HG03108 (cell line): ENCODE data around the gene ARNT2.

Source experiments
- ATAC-seq: cut with Tn5 transposase; IDR thresholded peaks from one replicate; pipeline ENCODE4 v1.9.1; 2021; ENCODE audit warnings: moderate library complexity; ENCODE audit not compliant: unreplicated experiment

The ARNT2 gene

DNA sequence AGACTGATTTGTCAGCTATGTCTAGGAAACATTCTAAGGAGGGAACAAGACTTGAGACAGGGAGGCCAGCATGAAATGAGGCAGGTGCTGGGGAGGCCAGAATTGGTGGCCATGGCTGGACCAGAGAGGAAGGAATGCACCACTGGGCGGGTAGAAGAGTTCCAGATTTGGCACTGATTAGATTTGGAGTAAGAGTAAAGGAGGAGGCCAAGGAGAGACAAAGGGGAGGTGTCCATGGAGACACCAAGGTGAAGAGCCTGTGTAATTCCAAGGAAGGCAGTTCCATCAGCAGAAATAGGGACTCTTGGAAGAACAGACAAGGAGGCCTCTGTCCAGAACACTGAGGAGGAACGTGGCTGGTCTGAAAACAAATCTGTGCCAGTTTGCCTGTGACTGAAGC is 1.8 kb downstream of the ARNT2 start:
- no peak for ATAC-seq

DNA sequence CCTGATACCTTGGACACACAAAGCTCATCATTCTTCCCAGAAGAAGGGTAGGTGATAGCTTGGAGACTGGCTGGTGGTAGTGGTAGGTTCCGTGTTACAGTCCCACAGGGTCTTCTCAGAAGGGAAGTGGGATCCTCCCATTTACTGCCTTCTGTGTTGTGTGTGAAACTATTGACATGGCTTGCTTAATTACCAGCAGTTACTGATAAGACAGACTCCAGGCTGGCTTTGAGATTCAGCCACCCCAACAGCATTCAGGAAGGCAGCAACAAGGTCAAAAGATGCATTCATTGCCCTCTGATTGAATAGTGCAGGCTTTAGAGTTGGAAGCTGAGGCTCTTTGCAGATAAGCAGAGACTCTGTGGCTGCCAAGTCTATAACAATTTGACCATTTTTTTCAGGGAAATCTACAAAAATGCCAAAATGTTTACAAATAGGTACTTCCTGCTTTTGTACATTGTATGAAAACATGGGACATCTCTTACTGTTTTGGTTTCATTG is 7.7 kb downstream of the ARNT2 start:
- no peak for ATAC-seq

DNA sequence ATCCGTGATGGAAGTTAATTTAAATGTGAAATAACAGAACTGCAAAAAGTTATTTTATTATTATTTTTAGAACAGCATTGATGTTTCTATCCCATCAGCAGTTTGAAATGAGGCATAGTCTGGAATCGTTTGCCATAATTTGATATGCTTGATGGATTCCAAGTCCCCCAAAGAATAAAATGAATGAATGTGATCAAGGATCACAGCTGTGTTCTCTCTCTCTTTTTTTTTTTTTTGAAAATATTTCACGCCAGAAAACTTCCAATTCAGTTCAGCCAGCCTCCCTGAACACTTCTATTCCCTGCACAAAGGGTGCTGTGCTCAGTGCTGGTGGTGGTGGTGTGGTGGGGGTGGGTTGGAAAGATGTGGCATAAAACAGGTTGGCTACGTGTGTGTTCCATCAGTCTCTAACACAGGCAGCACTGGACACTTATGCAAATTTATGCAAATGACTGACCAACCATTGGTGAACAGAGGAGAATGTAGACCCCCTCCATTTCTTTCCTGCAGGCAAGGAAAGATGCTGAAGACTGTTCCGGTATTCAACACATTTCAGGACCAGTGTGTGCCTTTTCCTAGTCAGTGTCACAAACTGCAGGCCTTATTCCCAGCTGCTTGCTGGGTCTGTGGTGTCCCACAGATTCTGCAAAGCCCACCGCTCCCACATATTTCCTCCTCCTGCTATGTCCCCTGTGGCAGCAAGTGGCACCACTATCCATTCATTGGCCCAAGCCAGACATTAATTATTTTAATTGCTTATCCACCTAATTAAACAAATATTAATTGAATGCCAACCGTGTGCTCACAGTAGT is 10.6 kb downstream of the ARNT2 start:
- no peak for ATAC-seq

DNA sequence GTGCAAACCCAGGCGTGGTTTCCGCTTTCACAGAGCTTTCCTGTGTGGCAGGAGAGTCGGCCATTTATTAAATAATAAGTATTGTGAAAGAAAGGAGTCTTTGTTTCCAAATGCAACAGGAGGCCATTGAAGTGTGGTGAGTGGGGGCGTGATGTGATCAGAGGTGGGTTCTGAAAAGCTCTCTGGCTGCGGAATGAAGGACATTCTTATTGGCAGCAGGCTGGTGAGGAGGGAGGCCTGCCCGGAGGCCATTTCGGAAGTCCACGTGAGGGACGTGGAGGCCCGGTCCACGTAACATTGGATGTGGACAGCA is 11.1 kb downstream of the ARNT2 start:
- no peak for ATAC-seq

DNA sequence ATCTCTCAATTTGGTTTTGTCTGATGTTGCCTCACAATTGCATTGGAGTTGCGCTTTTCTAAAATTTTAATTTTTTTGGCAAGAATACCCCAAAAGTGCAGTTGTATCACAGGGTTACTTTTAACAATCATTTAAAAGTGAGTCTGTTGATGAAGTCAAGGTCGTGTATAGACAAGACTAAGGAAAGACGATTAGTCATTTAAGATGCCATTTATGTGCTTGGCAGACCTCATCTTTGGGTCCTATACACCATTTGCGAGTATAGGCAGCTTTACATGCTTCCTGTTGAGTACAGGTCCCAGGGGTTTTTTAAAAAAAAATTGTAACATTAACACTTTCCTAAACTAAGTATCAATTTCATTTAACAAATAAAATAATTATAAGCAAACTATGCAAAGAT is 12.5 kb downstream of the ARNT2 start:
- ATAC-seq, result no peak

DNA sequence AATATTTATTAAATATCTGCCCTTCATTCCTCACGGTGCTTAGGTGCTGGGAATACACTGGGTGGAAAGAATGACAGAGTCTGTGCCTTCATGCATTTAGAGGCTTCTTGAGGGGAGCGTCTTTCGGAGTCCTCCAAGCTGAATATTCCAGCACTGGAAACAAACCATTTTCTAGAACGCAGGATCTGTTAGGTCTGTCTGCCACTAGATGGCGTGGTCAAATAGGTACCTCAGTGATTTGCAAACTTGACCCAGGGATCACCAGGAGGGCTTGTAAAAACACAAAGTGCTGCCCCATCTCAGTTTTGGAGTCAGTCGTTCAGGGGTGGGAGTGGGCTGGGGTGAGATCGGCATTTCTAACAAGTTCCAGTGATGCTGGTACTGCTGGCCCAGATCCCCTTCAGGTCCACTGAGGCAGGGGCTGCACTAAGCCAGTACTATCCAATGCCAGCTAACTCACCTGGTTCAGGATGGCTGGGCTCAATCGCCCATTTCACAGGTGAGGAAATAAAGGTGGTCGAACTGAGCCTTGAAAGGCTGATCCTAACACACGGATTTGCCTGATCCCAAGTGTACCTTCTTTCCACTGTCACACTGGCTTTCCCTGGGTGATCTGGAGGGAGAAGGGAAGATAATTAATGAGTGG is 14.8 kb downstream of the ARNT2 start:
- no peak for ATAC-seq

DNA sequence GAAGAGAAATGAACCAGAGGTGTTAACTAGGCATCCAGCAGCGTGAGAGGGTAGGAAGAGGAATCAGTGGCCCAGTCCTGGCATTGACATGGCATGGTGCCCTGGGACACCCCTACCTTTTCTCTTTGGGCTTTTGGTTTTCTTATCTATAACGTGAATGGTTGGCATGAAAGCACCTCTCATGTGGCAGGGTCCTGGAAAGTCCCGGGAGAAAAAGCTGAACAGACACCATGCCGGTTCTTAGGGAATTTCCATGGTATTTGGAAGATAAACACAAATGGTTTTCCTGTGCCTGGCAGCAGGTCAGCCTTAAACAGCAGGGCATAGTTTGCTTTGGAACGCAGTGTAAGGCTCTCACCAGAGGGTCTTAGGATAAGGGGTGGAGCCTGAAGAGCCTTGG is 15.4 kb downstream of the ARNT2 start:
- ATAC-seq, result no peak

DNA sequence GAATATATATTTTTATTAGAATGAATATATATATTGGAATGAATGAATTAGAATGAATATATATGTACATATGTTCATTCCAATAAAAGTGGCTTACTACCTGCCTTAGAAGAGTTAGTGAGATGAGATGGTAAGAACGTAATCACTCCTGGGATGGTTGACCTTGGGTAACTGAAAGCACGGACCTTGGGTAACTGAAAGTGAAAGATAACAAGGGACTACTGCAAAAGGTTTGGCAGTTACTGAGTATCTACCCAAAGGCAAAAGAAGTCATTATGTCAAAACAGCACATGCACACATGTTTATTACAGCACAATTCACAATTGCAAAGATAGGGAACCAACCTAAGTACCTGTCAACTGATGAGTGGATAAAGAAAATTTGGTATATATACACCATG is 16.5 kb downstream of the ARNT2 start:
- no peak for ATAC-seq

DNA sequence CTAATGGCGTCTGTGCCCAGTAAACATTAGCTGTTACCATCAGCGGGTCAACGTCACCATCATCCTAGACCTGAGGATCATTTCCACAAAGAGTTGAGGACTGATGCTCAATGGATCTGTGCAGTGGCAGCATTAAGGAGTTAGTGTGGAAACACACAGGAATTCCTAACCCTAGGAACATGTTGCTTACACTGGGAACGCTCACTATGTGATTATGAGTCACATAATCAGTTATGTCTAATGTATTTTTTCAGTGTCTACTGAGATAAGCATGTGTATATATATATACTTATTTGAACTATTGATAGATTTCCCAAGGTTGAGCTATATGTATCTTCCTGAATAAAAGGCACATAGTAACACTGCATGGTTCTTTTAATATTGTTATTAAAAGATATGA is 19.0 kb downstream of the ARNT2 start:
- no peak for ATAC-seq

DNA sequence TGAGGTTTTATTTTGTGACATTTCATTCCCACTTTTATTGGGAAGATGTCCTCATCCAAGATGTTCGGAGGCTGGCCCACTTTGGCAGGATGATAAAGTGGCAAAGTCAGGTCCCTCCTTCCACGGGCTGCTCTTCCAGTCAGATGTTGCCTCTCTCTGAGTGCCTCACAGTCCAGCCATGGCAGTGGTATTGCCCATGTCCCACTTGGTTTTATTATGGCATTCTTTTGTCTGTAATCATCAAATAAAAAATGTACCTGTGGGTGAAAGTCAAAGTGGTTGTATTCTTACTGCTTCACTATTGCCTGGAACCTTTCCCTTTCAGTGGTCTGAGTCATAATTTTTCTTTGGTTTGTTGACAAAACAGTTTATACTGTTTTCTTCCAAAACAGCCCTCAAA is 20.2 kb downstream of the ARNT2 start:
- no peak for ATAC-seq

DNA sequence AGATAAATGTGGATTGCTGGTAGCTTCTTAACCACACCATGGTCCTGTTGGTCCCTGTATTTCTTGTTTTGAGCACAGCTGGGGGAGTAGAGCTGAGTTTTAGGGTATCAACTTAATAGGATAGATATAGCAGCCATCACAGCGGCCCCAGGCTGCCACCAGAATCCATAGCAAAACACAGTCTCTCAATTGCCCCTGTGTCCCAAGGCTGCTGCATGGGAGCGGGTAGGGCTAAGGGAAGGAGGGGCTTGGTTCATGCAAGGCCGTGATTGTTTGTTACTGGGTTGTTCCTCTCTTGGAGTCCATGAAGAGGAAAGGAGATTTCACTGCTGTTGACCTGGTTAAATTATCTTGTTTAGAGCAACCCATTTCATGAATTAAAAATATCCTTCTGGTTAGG is 22.1 kb downstream of the ARNT2 start:
- no peak for ATAC-seq

DNA sequence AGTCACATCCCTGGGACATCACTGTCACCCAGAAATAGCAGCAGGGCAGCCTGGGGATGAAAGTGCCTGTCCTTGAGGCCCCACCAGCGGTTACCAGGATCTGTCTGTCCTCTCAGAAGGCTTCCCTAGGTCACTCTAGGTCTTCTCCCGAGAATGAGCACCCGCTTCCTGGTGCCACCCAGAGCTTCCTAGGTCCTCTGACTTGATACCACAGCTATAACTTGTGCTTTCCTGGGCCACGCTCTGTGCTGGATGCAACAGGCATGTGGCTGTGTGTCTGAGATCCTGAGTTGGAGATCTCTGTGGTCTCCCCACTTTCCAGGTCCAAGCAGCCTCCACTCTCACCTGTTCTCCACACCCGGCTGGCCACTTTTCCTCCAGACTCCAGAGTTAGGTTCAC is 25.8 kb downstream of the ARNT2 start:
- no peak for ATAC-seq

DNA sequence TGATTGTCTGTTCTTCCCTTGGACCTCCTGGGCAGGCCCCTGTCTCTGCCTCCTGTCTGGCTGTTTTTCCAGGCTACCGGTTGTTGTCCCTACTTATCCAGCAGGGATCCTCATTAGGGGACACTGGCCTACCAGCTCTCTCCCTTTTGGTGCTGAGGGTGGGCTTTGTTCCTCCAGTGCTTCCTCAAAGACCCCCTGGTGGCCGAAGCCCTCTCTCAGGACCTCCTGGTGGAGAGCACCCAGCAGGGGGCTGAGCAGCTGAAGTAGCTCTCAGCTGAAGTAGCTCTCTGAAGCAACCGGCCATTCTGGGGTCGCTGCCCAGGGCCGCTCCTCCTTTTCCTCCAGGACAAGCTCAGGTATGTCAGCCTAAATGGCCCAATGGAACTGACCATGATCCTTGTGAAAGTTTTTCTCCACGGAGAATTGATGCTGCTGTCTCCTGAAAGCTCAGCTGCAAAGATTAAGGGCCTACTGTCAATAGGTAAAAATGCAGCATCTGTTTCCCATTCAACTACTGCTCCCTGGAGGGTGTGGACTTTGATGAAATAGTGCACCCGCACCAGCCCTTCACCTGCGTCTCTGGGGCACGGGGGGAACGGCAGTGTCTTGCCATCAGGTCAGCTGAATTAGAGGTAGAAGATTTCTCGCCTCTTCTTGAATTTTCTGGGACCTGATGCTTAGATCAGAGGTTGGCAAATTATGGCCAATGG is 27.6 kb downstream of the ARNT2 start:
- ATAC-seq, result no peak

DNA sequence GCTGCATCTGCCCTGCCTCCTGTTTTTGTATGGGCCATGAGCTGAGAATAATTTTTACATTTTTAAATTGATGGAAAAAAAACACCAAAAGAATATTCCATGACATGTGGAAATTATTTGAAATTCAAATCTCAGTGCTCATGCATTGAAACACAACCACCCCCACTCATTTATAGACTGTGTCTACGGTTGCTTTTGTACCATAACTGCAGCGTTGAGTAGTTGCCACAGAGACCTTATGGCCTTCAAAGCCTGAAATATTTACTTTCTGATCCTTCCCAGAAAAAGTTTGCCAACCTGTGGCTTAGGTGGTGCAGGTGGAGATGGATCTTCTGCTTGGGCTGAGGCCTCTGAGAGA is 28.1 kb downstream of the ARNT2 start:
- no peak for ATAC-seq

DNA sequence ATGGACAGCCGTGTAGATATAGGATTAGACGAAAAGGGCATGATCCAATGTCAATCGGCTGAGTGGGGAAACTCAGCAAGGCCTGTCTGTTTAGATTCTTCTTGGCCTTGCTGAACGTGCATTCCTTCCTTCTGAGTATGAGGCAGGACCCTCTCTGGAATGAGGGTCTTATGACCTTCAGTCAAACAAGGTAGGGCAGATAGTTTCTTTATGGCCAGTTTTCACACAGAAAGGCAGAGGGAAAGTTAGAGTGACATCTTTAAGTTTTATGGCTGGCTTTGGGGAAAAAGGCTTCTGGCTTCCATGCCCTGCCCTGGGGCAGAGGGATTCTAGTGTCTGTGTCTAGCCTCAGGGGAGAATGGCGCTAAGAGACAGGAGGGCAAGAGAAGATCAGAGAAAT is 29.7 kb downstream of the ARNT2 start:
- no peak for ATAC-seq

DNA sequence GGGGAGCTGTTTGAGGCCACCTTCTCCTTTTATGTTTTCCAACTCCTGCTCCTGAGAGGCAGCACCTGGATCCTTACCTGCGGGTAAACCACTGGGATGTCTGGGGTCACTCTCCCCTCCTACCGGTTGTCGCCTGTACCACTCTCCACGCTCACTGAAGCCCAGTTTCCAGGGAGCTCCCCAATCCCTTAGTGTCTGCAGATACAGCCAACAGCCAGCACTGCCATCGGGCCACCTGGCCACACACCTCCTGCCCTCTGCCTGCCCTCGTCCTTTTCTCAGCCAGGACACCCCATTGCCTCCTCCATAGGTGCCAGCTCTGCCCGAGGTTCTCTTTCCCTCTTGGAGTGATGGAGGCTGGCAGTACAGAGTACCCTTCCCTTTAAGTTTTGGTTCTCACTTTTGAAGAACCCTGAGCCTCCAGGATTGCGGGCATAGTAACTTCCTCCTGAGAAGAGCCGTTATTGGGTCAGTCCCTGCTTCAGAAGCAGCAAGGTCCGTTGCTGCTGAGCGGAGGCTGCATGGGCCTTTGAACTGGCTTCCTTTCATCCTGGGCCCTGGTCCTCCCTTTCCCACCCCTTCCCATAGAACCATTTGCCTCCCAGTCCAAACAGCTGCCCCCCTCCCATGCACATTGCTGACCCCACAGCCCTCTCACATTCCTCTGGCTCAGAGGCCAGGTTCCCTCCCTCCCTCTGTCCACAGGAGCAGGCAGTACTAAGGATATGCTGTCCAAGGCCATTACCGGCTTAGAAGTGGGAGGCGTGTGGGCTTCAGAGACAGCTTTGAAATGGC is 30.9 kb downstream of the ARNT2 start:
- ATAC-seq, result no peak

DNA sequence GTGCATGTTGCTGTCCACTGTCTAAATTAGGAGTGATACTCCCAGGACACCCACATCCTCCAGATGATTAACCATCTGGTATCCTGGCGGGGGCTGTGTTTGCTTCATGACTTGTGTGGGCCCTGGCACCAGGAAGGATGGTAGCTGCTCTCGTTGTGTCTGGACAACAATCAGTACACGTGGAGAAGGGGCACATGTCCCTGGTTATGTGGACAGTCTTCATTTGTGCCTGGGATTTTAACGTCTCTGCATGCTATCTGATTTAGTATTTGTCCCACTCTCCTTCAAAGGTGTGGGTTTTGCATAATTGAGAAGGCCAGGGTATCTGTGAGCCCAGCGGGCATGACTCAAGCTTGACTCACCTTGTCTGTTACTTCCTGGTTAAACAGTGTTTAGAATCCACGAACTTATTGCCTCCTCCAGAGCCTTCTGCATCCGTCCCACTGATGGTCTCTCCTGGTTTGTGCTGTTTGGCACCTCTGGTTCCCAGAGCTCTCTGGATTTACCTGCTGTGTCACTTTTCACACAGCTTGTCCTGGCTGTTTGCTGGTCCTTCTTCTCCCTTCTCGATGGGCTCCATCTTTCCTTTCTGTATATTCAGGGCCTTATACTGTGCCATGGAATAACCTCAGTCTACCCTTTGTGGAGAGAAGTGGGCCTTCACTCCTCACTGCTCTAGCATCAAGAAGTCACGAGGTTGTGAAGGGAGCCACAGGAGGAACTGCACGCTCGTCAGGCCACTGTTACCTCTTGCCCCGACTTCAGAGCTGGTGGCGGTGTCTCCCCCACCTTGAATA is 32.5 kb downstream of the ARNT2 start:
- ATAC-seq, result no peak

DNA sequence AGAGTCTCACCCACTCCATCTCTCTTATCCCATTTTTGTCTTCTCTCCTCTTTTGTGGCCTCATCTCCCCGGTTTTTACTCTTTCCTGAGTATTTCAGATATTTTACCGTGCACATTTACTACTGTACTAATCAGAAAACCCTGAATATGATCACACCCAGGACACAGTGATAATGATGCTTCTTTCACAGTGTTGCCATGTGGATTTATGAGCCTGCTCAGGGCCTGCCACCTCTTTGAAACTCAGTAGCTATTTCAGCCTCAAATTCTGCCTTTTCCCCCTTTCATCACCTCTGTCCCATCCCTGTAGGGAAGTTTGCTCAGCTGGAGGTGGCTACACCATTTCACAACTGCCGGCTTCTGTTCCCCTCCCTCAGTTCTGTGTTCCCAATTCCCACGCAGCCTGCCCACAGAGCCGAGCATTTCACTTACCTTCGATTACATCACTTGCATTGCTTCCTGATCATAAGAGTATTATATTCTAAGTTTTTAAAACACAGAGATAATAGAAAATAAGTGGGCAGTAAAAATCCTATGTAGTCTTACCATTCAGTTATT is 33.2 kb downstream of the ARNT2 start:
- ATAC-seq, result no peak

DNA sequence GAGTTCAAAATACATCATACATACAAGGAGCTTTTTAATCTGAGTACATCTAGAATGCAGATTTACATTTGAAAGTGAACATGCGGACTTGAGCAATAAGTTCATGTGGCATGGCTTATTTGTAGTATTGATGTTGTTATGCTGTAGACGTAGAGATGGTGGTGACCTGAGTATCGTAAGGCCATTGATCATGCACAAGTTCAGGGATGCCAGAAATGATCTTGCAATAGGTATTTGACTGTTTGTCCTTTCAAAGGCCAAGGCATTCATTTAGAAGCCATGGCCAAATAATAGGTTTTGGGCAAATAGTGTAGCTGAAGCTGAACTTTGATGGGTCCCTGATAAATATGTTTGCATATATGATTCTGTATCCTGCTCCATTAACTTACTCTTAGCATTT is 35.0 kb downstream of the ARNT2 start:
- ATAC-seq, result no peak

DNA sequence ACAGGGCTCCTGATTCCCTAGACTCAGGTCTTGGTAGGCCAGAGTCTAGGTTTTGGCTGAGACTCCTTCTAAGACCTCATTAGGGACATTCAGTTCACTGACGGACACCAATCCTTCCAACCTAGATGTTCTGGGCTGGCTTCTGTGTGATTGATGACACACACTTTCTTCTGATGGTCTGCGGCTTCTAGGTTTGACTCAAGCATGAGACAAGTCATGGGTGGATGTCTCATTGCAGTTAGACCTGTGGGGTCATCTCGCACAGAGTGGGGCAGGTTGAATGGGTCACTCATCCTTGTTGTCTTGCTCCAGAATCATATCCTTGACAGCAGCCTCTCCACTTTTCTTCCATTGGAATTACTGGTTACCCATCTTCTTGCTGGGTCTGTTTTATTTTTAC is 35.8 kb downstream of the ARNT2 start:
- ATAC-seq, result no peak
